Measurements from ENCODE around the gene RNF169. TPM values are rescaled to one million over a fixed set of nuclear protein-coding genes. Genes with fewer than 3 reads are reported as not detected.
A peak's percentile ranks its signal among the peaks of the same experiment; 100 is the strongest.

RNF169 gene
- total and polyA plus RNA-seq, 2 of the 4 experiments (the other 2 are of a cell fraction) = 3.6 to 23.3 TPM

DNA sequence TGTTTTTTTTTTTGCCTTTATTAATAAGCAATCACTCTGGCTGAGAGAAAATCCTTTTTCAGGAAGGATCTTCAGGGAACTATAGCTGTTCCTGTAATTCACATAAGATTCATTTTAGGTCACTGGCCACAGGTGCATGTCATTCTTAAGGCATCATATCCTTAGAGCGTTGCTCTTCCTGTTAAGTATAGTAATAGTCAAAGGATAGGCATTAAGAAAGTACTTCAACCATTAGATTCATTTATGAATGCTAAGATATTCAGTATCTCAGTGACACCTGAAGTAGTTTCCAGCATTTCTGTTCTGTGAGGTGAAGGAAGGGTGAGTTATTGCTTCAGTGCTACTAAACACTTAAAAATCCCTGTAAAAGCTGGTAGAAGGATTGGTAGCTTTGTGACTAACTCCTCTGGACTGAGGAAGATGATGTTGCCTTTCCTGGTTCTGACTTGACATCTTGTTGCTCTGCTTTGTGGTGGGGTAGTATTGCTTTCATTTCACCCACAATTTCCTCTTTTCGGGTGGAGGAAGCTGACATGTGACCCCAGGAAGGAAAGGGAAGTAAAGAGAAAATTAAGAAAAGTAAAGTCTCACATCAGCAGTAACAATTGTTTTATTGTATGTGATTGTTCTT, 34.7 kb downstream of the RNF169 start:
- no peak overlapping the region for H3K9ac ChIP-seq (ENCODE audit: low read depth, low read length)
- dilution Hi-C loops (cut with HindIII; ENCODE audit: low sequenced_read_pairs, unreplicated experiment) = no loop called here
- H3K56ac ChIP-seq (ENCODE audit: extremely low read depth, insufficient read depth, low read length) = no peak overlapping the region
- no peak overlapping the region for H3K4me3 ChIP-seq (ENCODE audit: insufficient read depth, low read depth, low read length)
- H3K27ac ChIP-seq (ENCODE audit: insufficient read depth, low read length) = no peak overlapping the region
- H3K27me3 ChIP-seq (ENCODE audit: control insufficient read depth, insufficient read depth, low read length) = no peaks in the 10 kb centered on the region
- H2BK5ac ChIP-seq (ENCODE audit: low read depth, low read length, poor library complexity, severe bottlenecking) = peak overlapping the region; percentile 67
- H4K5ac ChIP-seq (ENCODE audit: low read depth, low read length) = no peak overlapping the region
- intact Hi-C loops (cut with micrococcal nuclease) = no loop called here
- peaks cover 60% of the 10 kb centered on the region for H4K20me1 ChIP-seq (ENCODE audit: insufficient read depth, low read length)
- peak overlapping the region; percentile 73; the same call in 1 of the 2 replicates for H3K4me2 ChIP-seq (ENCODE audit: low read depth, low read length)
- H2AK9ac ChIP-seq (replicated peaks; ENCODE audit: low read depth, low read length, poor library complexity) = no peak overlapping the region
- WGBS, 2 experiments (ENCODE audit: extremely low coverage in 2 of 2, insufficient read length in 1 of 2) = no CpG with 5 or more reads among the region's 2 CpGs
- H2BK120ac ChIP-seq (ENCODE audit: low read depth, low read length) = no peak overlapping the region
- ATAC-seq (ENCODE audit: low read depth) (peak; percentile 86), DNase-seq (peak; percentile 76)
- no peak overlapping the region for H2BK20ac ChIP-seq (ENCODE audit: low read depth, low read length)
- BruUV-seq (replicated peaks) = no TSS peak
- H4K8ac ChIP-seq (ENCODE audit: low read depth in 2 of 2, low read length in 2 of 2) = no peak overlapping the region
- no peak overlapping the region for H2BK15ac ChIP-seq (ENCODE audit: low read depth, low read length)
- POLR2A ChIA-PET (ENCODE audit: unreplicated experiment) = interaction anchor here (0.6 kb wide), 1 partner anchor 490 kb away, joined by 3 read pairs; no protein-coding TSS in a partner anchor
- no peak overlapping the region for H3K23ac ChIP-seq (ENCODE audit: low read depth, low read length)
- in situ Hi-C loops (cut with MboI; ENCODE audit: low sequenced_read_pairs) = no loop called here
- H3K18ac ChIP-seq (ENCODE audit: low read depth, low read length) = no peak overlapping the region
- CTCF ChIA-PET = interaction anchor here (0.6 kb wide), 1 partner anchor 12 kb away, joined by 4 read pairs; no protein-coding TSS in a partner anchor
- peaks cover 10% of the 10 kb centered on the region for H3K9me1 ChIP-seq (ENCODE audit: insufficient read depth, low read length)
- H3K36me3 ChIP-seq (ENCODE audit: control insufficient read depth, insufficient read depth, low read length) = no peaks in the 10 kb centered on the region
- TF ChIP-seq BHLHE40 (IDR thresholded peaks at IDR 0.05; ENCODE audit: low read depth, low read length) (no peak), MAFK (IDR thresholded peaks at IDR 0.05; ENCODE audit: low read depth, low read length) (peak; percentile 4; the same call in 1 of the 2 replicates), CEBPB (IDR thresholded peaks at IDR 0.05; ENCODE audit: low read depth, low read length) (peak; percentile 61; the same call in 1 of the 2 replicates), RAD21 (IDR thresholded peaks at IDR 0.05; ENCODE audit: low read length) (0 out of 2 replicates have a peak, but pooled peaks have one; percentile 5)
- H3K4ac ChIP-seq (ENCODE audit: low read depth, low read length) = no peak overlapping the region
- H4K91ac ChIP-seq (ENCODE audit: insufficient read depth, low read depth, low read length) = no peak overlapping the region
- H3K14ac ChIP-seq (replicated peaks; ENCODE audit: low read depth, low read length) = no peak overlapping the region
- no peaks in the 10 kb centered on the region for H3K9me3 ChIP-seq (ENCODE audit: control insufficient read depth, insufficient read depth, low read length)
- peaks cover 41 to 73% of the 10 kb centered on the region in 2 experiments for H3K79me1 ChIP-seq (ENCODE audit: low read depth in 1 of 2, low read length in 2 of 2)
- H2AFZ ChIP-seq (replicated peaks; ENCODE audit: low read length, poor library complexity) = no peak overlapping the region
- no peak overlapping the region for H2AK5ac ChIP-seq (ENCODE audit: low read depth, low read length)
- H3K4me1 ChIP-seq (ENCODE audit: control insufficient read depth, insufficient read depth, low read length) = peaks cover 12% of the 10 kb centered on the region
